ENCODE results near the gene FLNC. TPM values are rescaled to one million over a fixed set of nuclear protein-coding genes. Genes with fewer than 3 reads are reported as not detected.
A peak's percentile ranks its signal among the peaks of the same experiment; 100 is the strongest.

Gene FLNC
- total RNA-seq, 4 donors from 2014 or later, result 3.0 to 27.3 (median 7.5) TPM

- intact Hi-C loops (cut with DNase I), result no loop called here
These were observed 14.6 kb downstream of the FLNC start for GRCh38 chr7:128844777-128845311.

GRCh38 chr7:128845475-128845874 lies 15.3 kb downstream of the FLNC start:
- intact Hi-C loops (cut with DNase I), result no loop called here
- Histone ChIP-seq H3K4me1 (peaks cover 0 to 9% (median 0%) of the 10 kb centered on the region in 3 donors), H3K27me3 (no peaks in the 10 kb centered on the region), H3K9me3 (no peaks in the 10 kb centered on the region), H3K4me3 (no peak overlapping the region), H3K36me3 (peaks cover 0 to 87% (median 0%) of the 10 kb centered on the region in 3 donors), H3K27ac (no peak overlapping the region)
- TF ChIP-seq CTCF (IDR thresholded peaks at IDR 0.05) (no peak), POLR2A (IDR thresholded peaks at IDR 0.05) (no peak)
- 78 to 85% methylated on average over 3 to 5 of the region's 5 CpGs for WGBS, 2 donors
- DNase-seq, result no peak

More at GRCh38 chr7:128844777-128845311, 14.6 kb downstream of the FLNC start:
- Histone ChIP-seq H3K36me3 (peaks cover 0 to 85% (median 0%) of the 10 kb centered on the region in 3 donors), H3K9me3 (no peaks in the 10 kb centered on the region), H3K4me1 (peaks cover 0 to 13% (median 0%) of the 10 kb centered on the region in 3 donors), H3K4me3 (no peak overlapping the region), H3K27ac (peak overlapping the region in 1 of 4 donors; percentile 14), H3K27me3 (no peaks in the 10 kb centered on the region)
- TF ChIP-seq POLR2A (IDR thresholded peaks at IDR 0.05) (no peak), CTCF (IDR thresholded peaks at IDR 0.05) (no peak)
- 84 to 97% methylated on average over 7 to 14 of the region's 25 CpGs for WGBS, 2 donors
- no peak for DNase-seq

- H3K27me3 ChIP-seq, result no peaks in the 10 kb centered on the region
- H3K27ac ChIP-seq, result no peak overlapping the region
- TF ChIP-seq CTCF (IDR thresholded peaks at IDR 0.05) (no peak), POLR2A (IDR thresholded peaks at IDR 0.05) (no peak)
- DNase-seq, result no peak
- no peaks in the 10 kb centered on the region for H3K9me3 ChIP-seq
- intact Hi-C loops (cut with DNase I), result no loop called here
- H3K36me3 ChIP-seq, result peaks cover 0 to 87% (median 0%) of the 10 kb centered on the region in 3 donors
- H3K4me3 ChIP-seq, result no peak overlapping the region
- 73 to 75% methylated on average over 10 to 11 of the region's 19 CpGs for WGBS, 2 donors
- peaks cover 0 to 9% (median 0%) of the 10 kb centered on the region in 3 donors for H3K4me1 ChIP-seq
These were observed 15.8 kb downstream of the FLNC start for GRCh38 chr7:128845987-128846386.

GRCh38 chr7:128846781-128847444 lies 16.7 kb downstream of the FLNC start:
- 82 to 84% methylated on average over 6 to 14 of the region's 14 CpGs for WGBS, 2 donors
- Histone ChIP-seq H3K27ac (no peak overlapping the region), H3K9me3 (no peaks in the 10 kb centered on the region), H3K4me1 (peaks cover 0 to 4% (median 0%) of the 10 kb centered on the region in 3 donors), H3K4me3 (no peak overlapping the region), H3K36me3 (peaks cover 0 to 91% (median 0%) of the 10 kb centered on the region in 3 donors), H3K27me3 (no peaks in the 10 kb centered on the region)
- intact Hi-C loops (cut with DNase I), result no loop called here
- TF ChIP-seq POLR2A (IDR thresholded peaks at IDR 0.05), result no peak
- TF ChIP-seq CTCF (IDR thresholded peaks at IDR 0.05), result no peak
- DNase-seq, result no peak

GRCh38 chr7:128847721-128848211 lies 17.6 kb downstream of the FLNC start:
- peaks cover 0 to 95% (median 0%) of the 10 kb centered on the region in 3 donors for H3K36me3 ChIP-seq
- WGBS, 2 donors, result 83% methylated on average over 12 of the region's 17 CpGs; no CpG with 5 or more reads in 1 of the 2 donors
- no peaks in the 10 kb centered on the region for H3K9me3 ChIP-seq
- H3K27me3 ChIP-seq, result no peaks in the 10 kb centered on the region
- no peaks in the 10 kb centered on the region for H3K4me1 ChIP-seq
- DNase-seq, result no peak
- H3K4me3 ChIP-seq, result no peak overlapping the region
- intact Hi-C loops (cut with DNase I), result no loop called here
- TF ChIP-seq POLR2A (IDR thresholded peaks at IDR 0.05) (no peak), CTCF (IDR thresholded peaks at IDR 0.05) (no peak)
- H3K27ac ChIP-seq, result peak overlapping the region in 1 of 4 donors; percentile 5

All from esophagus squamous epithelium (tissue), 5 donors.